Osteocyte (in vitro differentiated cells): ENCODE data around the gene TIGD3. TPM values are rescaled to one million over a fixed set of nuclear protein-coding genes. Genes with fewer than 3 reads are reported as not detected.

ENCODE experiments used
- DNase-seq: peaks from one replicate; pipeline ENCODE4 v3.0.0; 2021; ENCODE audit warnings: mixed read lengths; ENCODE audit not compliant: unreplicated experiment; ENCODE audit errors: extremely low spot score
- H3K27ac Mint-ChIP-seq: one replicate; pipeline ENCODE4 v1.8.0; 2021; ENCODE audit warnings: mild to moderate bottlenecking, mixed read lengths; ENCODE audit not compliant: unreplicated experiment
- H3K27me3 Mint-ChIP-seq: one replicate; pipeline ENCODE4 v1.8.0; 2021; ENCODE audit warnings: mixed read lengths; ENCODE audit not compliant: unreplicated experiment
- H3K36me3 Mint-ChIP-seq: one replicate; pipeline ENCODE4 v1.8.0; 2021; ENCODE audit warnings: mixed read lengths; ENCODE audit not compliant: unreplicated experiment
- H3K4me1 Mint-ChIP-seq: one replicate; pipeline ENCODE4 v1.8.0; 2021; ENCODE audit warnings: mixed read lengths; ENCODE audit not compliant: unreplicated experiment
- H3K4me3 Mint-ChIP-seq: one replicate; pipeline ENCODE4 v1.8.0; 2021; ENCODE audit warnings: mild to moderate bottlenecking, moderate library complexity, mixed read lengths; ENCODE audit not compliant: unreplicated experiment
- H3K9me3 Mint-ChIP-seq: one replicate; pipeline ENCODE4 v1.8.0; 2021; ENCODE audit warnings: mixed read lengths; ENCODE audit not compliant: unreplicated experiment
- CTCF ChIP-seq: fragments of 200-600 bp; sonication (generic); IDR thresholded peaks from 2 replicates; pipeline ENCODE4 v1.5.0; 2021; ENCODE audit warnings: antibody characterized with exemption, mild to moderate bottlenecking, moderate library complexity
- total RNA-seq: library from RNA; stranded (reverse); gene quantifications from 2 replicates; pipeline ENCODE4 v1.2.1, GENCODE V29; 2021

TIGD3 gene
- total RNA-seq, 1 donor from 2014 or later = 0.16 TPM

DNA sequence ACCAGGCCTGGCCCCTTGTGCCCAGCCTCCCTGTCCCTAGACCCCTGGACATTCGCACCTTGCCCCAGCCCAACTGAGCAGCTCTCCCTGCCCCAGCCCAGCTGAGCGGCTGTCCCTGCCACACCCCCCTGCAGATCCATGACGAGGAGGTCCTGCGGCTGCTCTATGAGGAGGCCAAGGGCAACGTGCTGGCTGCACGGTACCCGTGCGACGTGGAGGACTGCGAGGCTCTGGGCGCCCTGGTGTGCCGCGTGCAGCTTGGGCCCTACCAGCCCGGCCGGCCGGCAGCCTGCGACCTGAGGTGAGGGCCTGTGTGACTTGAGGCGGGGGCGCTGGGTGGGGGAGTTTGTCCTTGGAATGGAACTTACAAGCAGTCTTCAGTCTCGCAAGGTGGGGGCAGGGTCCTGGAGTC lies 39.6 kb downstream of the TIGD3 start:
- peaks cover 26% of the 10 kb centered on the region for H3K4me1 Mint-ChIP-seq
- H3K27ac Mint-ChIP-seq = no peak overlapping the region
- H3K4me3 Mint-ChIP-seq = no peak overlapping the region
- H3K36me3 Mint-ChIP-seq = peaks cover 20% of the 10 kb centered on the region
- no peaks in the 10 kb centered on the region for H3K27me3 Mint-ChIP-seq
- H3K9me3 Mint-ChIP-seq = no peaks in the 10 kb centered on the region
- DNase-seq = no peak
- TF ChIP-seq CTCF = no peak

DNA sequence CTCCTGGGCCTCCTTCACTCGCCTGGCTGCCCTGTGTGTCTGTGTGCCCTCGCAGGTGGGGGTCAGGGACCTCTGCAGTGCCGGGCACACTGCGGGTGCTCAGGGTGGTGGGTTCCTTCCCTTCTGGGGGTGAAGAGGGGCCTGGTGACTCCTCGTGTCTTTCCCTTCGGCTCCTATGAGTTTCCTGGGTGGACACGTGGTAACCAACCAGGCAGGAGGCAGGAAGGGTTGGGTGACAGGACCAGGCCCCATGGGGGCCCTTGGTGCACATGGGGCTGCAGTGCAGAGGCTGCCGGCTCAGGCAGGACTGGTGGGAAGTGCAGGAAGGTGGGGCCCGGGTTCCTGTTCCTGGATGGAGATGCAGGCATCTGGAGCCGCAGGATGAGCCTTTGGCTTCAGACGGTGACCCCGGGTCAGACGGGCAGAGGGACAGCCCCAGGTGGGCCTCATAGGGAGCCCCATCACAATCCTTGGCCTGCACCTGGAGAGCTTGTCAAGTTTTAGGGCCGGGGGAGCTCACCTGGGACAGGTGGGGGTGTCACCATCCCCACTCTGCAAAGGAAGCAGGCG lies 41.5 kb downstream of the TIGD3 start:
- Mint-ChIP-seq H3K27ac (no peak overlapping the region), H3K4me1 (peaks cover 7% of the 10 kb centered on the region), H3K36me3 (peaks cover 25% of the 10 kb centered on the region), H3K9me3 (no peaks in the 10 kb centered on the region), H3K27me3 (no peaks in the 10 kb centered on the region), H3K4me3 (no peak overlapping the region)
- no peak for DNase-seq
- no peak for TF ChIP-seq CTCF

DNA sequence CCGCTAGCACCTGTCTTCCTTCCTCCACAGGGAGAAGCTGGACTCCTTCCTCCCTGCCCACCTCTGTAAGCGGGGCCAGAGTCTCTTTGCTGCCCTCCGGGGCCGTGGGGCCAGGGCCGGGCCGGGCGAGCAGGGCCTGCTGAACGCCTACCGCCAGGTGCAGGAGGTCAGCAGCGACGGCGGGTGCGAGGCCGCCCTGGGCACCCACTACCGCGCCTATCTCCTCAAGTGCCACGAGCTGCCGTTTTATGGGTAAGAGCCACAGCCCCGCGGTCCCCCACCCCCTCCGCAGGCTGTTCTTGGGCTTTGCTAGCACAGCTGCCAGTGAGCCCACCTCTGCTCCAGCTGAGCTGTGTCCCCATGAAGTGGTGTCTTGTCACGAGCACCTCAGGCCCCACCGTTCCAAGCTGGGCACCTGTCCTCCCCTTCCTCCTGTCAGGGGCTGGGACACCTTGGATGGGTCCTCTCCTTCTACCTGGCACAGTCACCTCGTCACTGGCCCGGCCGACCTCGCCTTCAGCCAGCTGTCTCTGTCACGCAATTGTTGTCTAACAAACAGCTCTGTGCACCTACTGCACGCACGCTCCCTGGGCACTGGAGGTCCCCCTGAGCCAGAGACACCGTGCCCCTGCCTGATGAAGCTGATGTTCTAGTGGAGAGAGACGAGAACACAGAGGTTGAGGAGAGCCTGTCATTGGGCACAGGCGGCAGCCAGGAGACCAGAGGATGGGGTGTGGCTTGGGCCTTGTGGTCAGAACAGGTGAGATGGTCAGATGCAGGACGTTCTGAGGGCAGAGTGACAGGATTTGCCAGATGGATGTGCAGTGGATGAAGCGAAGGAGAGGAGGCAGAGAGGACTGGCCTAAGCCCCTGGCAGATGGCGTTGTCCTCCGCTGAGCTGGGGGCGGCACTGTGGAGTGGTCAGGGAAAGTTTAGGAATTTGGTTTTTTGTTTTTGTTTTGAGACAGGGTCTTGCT lies 42.5 kb downstream of the TIGD3 start:
- Mint-ChIP-seq H3K27me3 (no peaks in the 10 kb centered on the region), H3K9me3 (no peaks in the 10 kb centered on the region), H3K36me3 (peaks cover 29% of the 10 kb centered on the region), H3K27ac (no peak overlapping the region), H3K4me1 (peaks cover 1% of the 10 kb centered on the region), H3K4me3 (no peak overlapping the region)
- DNase-seq = no peak
- no peak for TF ChIP-seq CTCF

DNA sequence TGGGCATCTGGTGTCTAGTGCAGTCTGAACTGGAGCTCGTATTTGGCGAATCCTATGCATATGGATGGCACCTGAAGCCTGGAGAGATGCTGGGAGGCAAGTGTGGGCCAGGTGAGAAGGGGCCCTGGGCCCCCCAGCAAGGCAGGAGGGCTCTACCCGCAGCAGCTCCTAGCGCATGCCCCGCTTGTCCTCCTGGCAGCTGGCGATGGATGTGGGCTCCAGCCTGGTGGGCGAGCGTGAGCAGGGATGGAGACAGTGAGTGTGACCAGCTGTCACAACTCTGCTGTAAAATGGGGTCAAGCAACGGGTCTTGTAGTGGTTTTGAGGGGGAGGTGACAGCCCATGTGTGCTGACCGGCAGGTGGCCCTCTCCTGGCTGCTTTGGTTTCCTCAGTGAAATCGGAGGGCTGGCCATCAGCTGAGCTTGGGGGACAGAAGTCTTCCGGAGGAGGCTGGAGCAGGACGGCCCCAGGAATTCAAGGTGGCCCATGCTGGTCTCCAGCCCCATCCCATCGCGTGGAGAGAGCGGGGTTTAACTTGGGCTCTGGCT lies 43.9 kb downstream of the TIGD3 start:
- peaks cover 1% of the 10 kb centered on the region for H3K4me1 Mint-ChIP-seq
- H3K36me3 Mint-ChIP-seq = peaks cover 32% of the 10 kb centered on the region
- H3K27ac Mint-ChIP-seq = peak overlapping the region; percentile 27
- no peak overlapping the region for H3K4me3 Mint-ChIP-seq
- TF ChIP-seq CTCF = no peak
- no peaks in the 10 kb centered on the region for H3K9me3 Mint-ChIP-seq
- H3K27me3 Mint-ChIP-seq = no peaks in the 10 kb centered on the region
- DNase-seq = no peak

DNA sequence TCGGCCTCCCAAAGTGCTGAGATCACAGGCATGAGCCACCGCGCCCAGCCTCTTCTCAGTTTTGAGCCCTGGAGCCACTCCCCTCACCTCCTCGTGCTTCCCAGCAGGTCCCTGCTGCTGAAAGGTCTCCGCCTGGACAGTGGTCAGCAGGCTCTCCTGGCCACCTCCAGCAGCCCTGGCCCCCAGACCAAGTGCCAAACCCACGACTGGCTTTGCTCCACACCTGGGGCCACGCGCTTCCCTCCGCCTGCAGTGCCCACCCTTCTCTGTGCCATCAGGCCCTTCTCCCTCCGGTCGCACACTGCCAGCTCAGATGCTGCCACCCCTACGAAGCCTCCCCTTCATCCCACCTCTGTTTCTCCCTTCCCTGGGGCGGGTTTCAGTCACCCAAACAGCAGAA lies 44.7 kb downstream of the TIGD3 start:
- peaks cover 34% of the 10 kb centered on the region for H3K36me3 Mint-ChIP-seq
- no peak overlapping the region for H3K4me3 Mint-ChIP-seq
- H3K9me3 Mint-ChIP-seq = no peaks in the 10 kb centered on the region
- no peaks in the 10 kb centered on the region for H3K27me3 Mint-ChIP-seq
- no peak for TF ChIP-seq CTCF
- DNase-seq = no peak
- H3K27ac Mint-ChIP-seq = no peak overlapping the region
- H3K4me1 Mint-ChIP-seq = peaks cover 1% of the 10 kb centered on the region
